Duodenal mucosa (tissue), 2 donors: ENCODE data around the gene ZNF789.

Experiments
- H3K27ac ChIP-seq: one replicate; pipeline ENCODE4 v1.7.0; 2013; ENCODE audit warnings: low read depth, low read length
- H3K27me3 ChIP-seq, 2 donors: one replicate each; pipeline ENCODE4 v1.7.0; 2013; ENCODE audit warnings: low read length in 2 of 2, control low read depth in 1 of 2; ENCODE audit not compliant: insufficient read depth in 2 of 2, control insufficient read depth in 1 of 2
- H3K36me3 ChIP-seq, 2 donors: one replicate each; pipeline ENCODE4 v1.7.0; 2013; ENCODE audit warnings: low read length in 2 of 2, control low read depth in 1 of 2; ENCODE audit not compliant: insufficient read depth in 2 of 2, control insufficient read depth in 1 of 2
- H3K4me1 ChIP-seq, 2 donors: one replicate each; pipeline ENCODE4 v1.7.0; 2013; ENCODE audit warnings: low read length in 2 of 2, control low read depth in 1 of 2; ENCODE audit not compliant: insufficient read depth in 2 of 2, control insufficient read depth in 1 of 2
- H3K4me3 ChIP-seq, 2 donors: one replicate each; pipeline ENCODE4 v1.7.0; 2013; ENCODE audit warnings: low read length in 2 of 2, low read depth in 1 of 2
- H3K9ac ChIP-seq, 2 donors: one replicate each; pipeline ENCODE4 v1.7.0; 2013; ENCODE audit warnings: low read length in 2 of 2, low read depth in 1 of 2
- H3K9me3 ChIP-seq, 2 donors: one replicate each; pipeline ENCODE4 v1.7.0; 2013; ENCODE audit warnings: low read length in 2 of 2, control low read depth in 1 of 2; ENCODE audit not compliant: control insufficient read depth in 1 of 2

Gene ZNF789

GRCh38 chr7:99478464-99479440 is 6.1 kb downstream of the ZNF789 start:
- no peak overlapping the region for H3K27ac ChIP-seq
- H3K4me3 ChIP-seq = no peak overlapping the region
- H3K9ac ChIP-seq = no peak overlapping the region
- H3K4me1 ChIP-seq = peaks cover 2 to 3% of the 10 kb centered on the region in 2 donors
- peaks cover 9 to 29% of the 10 kb centered on the region in 2 donors for H3K36me3 ChIP-seq
- H3K9me3 ChIP-seq = no peaks in the 10 kb centered on the region
- H3K27me3 ChIP-seq = no peaks in the 10 kb centered on the region

- Histone ChIP-seq H3K4me3 (no peak overlapping the region), H3K36me3 (peaks cover 11 to 43% of the 10 kb centered on the region in 2 donors), H3K9ac (no peak overlapping the region), H3K9me3 (no peaks in the 10 kb centered on the region), H3K4me1 (no peaks in the 10 kb centered on the region), H3K27me3 (no peaks in the 10 kb centered on the region), H3K27ac (no peak overlapping the region)
Observed at GRCh38 chr7:99485094-99485493, 12.4 kb downstream of the ZNF789 start.

GRCh38 chr7:99489235-99489634 is 16.5 kb downstream of the ZNF789 start:
- Histone ChIP-seq H3K4me1 (no peaks in the 10 kb centered on the region), H3K27me3 (no peaks in the 10 kb centered on the region), H3K9me3 (peaks cover 8 to 10% of the 10 kb centered on the region in 2 donors), H3K27ac (no peak overlapping the region), H3K36me3 (peaks cover 27 to 45% of the 10 kb centered on the region in 2 donors), H3K9ac (no peak overlapping the region), H3K4me3 (no peak overlapping the region)

- Histone ChIP-seq H3K27me3 (no peaks in the 10 kb centered on the region), H3K36me3 (peaks cover 30 to 42% of the 10 kb centered on the region in 2 donors), H3K4me1 (no peaks in the 10 kb centered on the region), H3K9ac (no peak overlapping the region), H3K4me3 (no peak overlapping the region), H3K27ac (no peak overlapping the region), H3K9me3 (peaks cover 10 to 12% of the 10 kb centered on the region in 2 donors)
Observed at GRCh38 chr7:99490878-99491277, 18.2 kb downstream of the ZNF789 start.

GRCh38 chr7:99493823-99494222 is 21.1 kb downstream of the ZNF789 start:
- Histone ChIP-seq H3K27ac (no peak overlapping the region), H3K36me3 (peaks cover 24 to 36% of the 10 kb centered on the region in 2 donors), H3K9ac (no peak overlapping the region), H3K4me1 (peaks cover 13 to 15% of the 10 kb centered on the region in 2 donors), H3K27me3 (no peaks in the 10 kb centered on the region), H3K4me3 (no peak overlapping the region), H3K9me3 (peaks cover 10 to 12% of the 10 kb centered on the region in 2 donors)

GRCh38 chr7:99497766-99498545 is 25.3 kb downstream of the ZNF789 start:
- peak overlapping the region; percentile 98 to 100 for H3K4me3 ChIP-seq
- H3K4me1 ChIP-seq = peaks cover 13 to 21% of the 10 kb centered on the region in 2 donors
- H3K9me3 ChIP-seq = peaks cover 10 to 12% of the 10 kb centered on the region in 2 donors
- no peak overlapping the region for H3K27ac ChIP-seq
- H3K9ac ChIP-seq = peak overlapping the region; percentile 36 to 98
- H3K27me3 ChIP-seq = no peaks in the 10 kb centered on the region
- peaks cover 14 to 26% of the 10 kb centered on the region in 2 donors for H3K36me3 ChIP-seq

GRCh38 chr7:99498546-99498944 is 25.9 kb downstream of the ZNF789 start:
- Histone ChIP-seq H3K36me3 (peaks cover 9 to 20% of the 10 kb centered on the region in 2 donors), H3K27me3 (no peaks in the 10 kb centered on the region), H3K9ac (peak overlapping the region; percentile 36 to 98), H3K27ac (no peak overlapping the region), H3K4me3 (peak overlapping the region; percentile 98 to 100), H3K4me1 (peaks cover 13 to 21% of the 10 kb centered on the region in 2 donors), H3K9me3 (peaks cover 9% of the 10 kb centered on the region in 2 donors)

- H3K36me3 ChIP-seq = peaks cover 1 to 12% of the 10 kb centered on the region in 2 donors
- H3K4me3 ChIP-seq = peak overlapping the region; percentile 98 to 100
- peaks cover under 1 to 1% of the 10 kb centered on the region in 2 donors for H3K9me3 ChIP-seq
- H3K9ac ChIP-seq = peak overlapping the region; percentile 97 to 98
- peak overlapping the region; percentile 98 for H3K27ac ChIP-seq
- H3K4me1 ChIP-seq = peaks cover 13 to 26% of the 10 kb centered on the region in 2 donors
- no peaks in the 10 kb centered on the region for H3K27me3 ChIP-seq
Observed at GRCh38 chr7:99499371-99499720, 26.7 kb downstream of the ZNF789 start.

GRCh38 chr7:99499721-99500636 is 27.3 kb downstream of the ZNF789 start, which contains the start of gene ZNF394:
TSS of gene ZNF394 (minus strand) at chr7:99500281. CDS start at chr7:99500093, 188 bp downstream.
- peak within 1 kb of the TSS; percentile 98 to 100 for H3K4me3 ChIP-seq
- peaks cover 0 to 6% of the 10 kb centered on the region in 2 donors for H3K36me3 ChIP-seq
- H3K9ac ChIP-seq = peak within 1 kb of the TSS; percentile 97 to 98
- no peaks in the 10 kb centered on the region for H3K27me3 ChIP-seq
- no peaks in the 10 kb centered on the region for H3K9me3 ChIP-seq
- H3K27ac ChIP-seq = peak within 1 kb of the TSS; percentile 98
- H3K4me1 ChIP-seq = peaks cover 13 to 26% of the 10 kb centered on the region in 2 donors
